Right lobe of liver (tissue), 4 donors: ENCODE data around the gene AREL1.

Experiments used
- POLR2A ChIP-seq: fragments of 450-650 bp; IDR thresholded peaks from one replicate; pipeline ENCODE4 v1.6.1; 2017; ENCODE audit warnings: antibody characterized with exemption, mild to moderate bottlenecking
- TF ChIP-seq, protein P1 (sequence below), 4 donors: fragments of 200-600 bp in 3 of 4; fragments of 450-650 bp in 1 of 4; IDR thresholded peaks; one replicate each; pipeline versions ENCODE4 v1.5.1 to v1.8.0; 2016 to 2022; ENCODE audit warnings: antibody characterized with exemption in 4 of 4, mild to moderate bottlenecking in 2 of 4
- donor health status: DM: no; HTN: no; CAD: no.
- donor health status: DM: no; HTN: no; CAD: no.
- donor health status: DM: no; HTN: yes; CAD: no.

DNA sequence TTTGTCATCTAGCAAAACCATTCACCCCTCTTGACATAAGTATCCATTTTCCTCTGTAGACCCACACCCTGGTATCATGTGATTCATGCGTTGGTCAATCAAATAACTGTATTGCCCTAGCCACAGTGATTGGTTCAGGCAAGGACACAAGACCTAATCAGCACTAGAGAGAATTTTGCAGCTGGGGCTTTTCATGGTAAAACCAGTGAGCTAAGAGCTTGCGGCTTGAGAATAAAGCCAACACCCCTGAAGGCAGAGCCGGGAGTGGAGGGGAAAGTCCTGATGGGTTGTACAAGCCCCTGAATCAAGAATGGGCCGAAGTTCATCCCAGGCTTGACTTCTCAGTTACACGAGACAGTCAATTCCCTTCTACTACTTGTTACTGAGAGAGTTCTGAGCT lies 67.6 kb downstream of the AREL1 start:
- TF ChIP-seq, protein P1, sequence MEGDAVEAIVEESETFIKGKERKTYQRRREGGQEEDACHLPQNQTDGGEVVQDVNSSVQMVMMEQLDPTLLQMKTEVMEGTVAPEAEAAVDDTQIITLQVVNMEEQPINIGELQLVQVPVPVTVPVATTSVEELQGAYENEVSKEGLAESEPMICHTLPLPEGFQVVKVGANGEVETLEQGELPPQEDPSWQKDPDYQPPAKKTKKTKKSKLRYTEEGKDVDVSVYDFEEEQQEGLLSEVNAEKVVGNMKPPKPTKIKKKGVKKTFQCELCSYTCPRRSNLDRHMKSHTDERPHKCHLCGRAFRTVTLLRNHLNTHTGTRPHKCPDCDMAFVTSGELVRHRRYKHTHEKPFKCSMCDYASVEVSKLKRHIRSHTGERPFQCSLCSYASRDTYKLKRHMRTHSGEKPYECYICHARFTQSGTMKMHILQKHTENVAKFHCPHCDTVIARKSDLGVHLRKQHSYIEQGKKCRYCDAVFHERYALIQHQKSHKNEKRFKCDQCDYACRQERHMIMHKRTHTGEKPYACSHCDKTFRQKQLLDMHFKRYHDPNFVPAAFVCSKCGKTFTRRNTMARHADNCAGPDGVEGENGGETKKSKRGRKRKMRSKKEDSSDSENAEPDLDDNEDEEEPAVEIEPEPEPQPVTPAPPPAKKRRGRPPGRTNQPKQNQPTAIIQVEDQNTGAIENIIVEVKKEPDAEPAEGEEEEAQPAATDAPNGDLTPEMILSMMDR (IDR thresholded peaks at IDR 0.05): no peak
- TF ChIP-seq POLR2A: no peak
